NCI-H82 (cell line): Measurements from ENCODE around the gene HIGD1B.
"Not testable (repeated sequence)": the region's sequence is repeated elsewhere in the genome, so short reads cannot be mapped to it uniquely, and the experiment has no call there.

Experiments
- DNase-seq: peaks from one replicate; lab custom pipeline; 2025; lab: John Stamatoyannopoulos, UW

HIGD1B gene

GRCh38 chr17:44847586-44847985 lies at the start of gene HIGD1B:
HIGD1B (plus strand) TSS chr17:44847883; CDS start chr17:44848153, 270 bp downstream.
- DNase-seq = no peak

GRCh38 chr17:44798356-44798755 lies 49.3 kb upstream of the HIGD1B start:
- DNase-seq = no peak

- DNase-seq = no peak
Observed at GRCh38 chr17:44801880-44802279, 45.8 kb upstream of the HIGD1B start.

- DNase-seq = no peak
Observed at GRCh38 chr17:44804302-44805089, 43.2 kb upstream of the HIGD1B start.

GRCh38 chr17:44807093-44807816 lies 40.4 kb upstream of the HIGD1B start:
- no peak for DNase-seq

- peak; percentile 97 for DNase-seq
Observed at GRCh38 chr17:44807817-44808155, 39.9 kb upstream of the HIGD1B start.

- DNase-seq = peak; percentile 16
Observed at GRCh38 chr17:44808156-44808555, 39.5 kb upstream of the HIGD1B start.

- DNase-seq = not testable (repeated sequence)
Observed at GRCh38 chr17:44808656-44809388, 38.9 kb upstream of the HIGD1B start.

GRCh38 chr17:44812263-44812662 lies 35.4 kb upstream of the HIGD1B start:
- no peak for DNase-seq

GRCh38 chr17:44818508-44818907 lies 29.2 kb upstream of the HIGD1B start:
- DNase-seq = not testable (repeated sequence)

- DNase-seq = peak; percentile 64
Observed at GRCh38 chr17:44820631-44821212, 27.0 kb upstream of the HIGD1B start.

GRCh38 chr17:44825236-44825635 lies 22.4 kb upstream of the HIGD1B start:
- not testable (repeated sequence) for DNase-seq

GRCh38 chr17:44826123-44826790 lies 21.4 kb upstream of the HIGD1B start:
- DNase-seq = no peak

GRCh38 chr17:44827863-44828262 lies 19.8 kb upstream of the HIGD1B start:
- no peak for DNase-seq

GRCh38 chr17:44828919-44829522 lies 18.7 kb upstream of the HIGD1B start:
- no peak for DNase-seq

GRCh38 chr17:44829523-44830358 lies 17.9 kb upstream of the HIGD1B start, which contains the start of gene GJC1:
GJC1 (minus strand) TSS chr17:44830287; CDS start chr17:44805817, 24,470 bp downstream.
- peak; percentile 67 for DNase-seq

- peak; percentile 53 for DNase-seq
Observed at GRCh38 chr17:44830359-44831288, 17.1 kb upstream of the HIGD1B start.

- DNase-seq = no peak
Observed at GRCh38 chr17:44831371-44831770, 16.3 kb upstream of the HIGD1B start.

- DNase-seq = no peak
Observed at GRCh38 chr17:44832805-44833204, 14.9 kb upstream of the HIGD1B start.
